Measurements from ENCODE around the gene C1QL2. TPM values are rescaled to one million over a fixed set of nuclear protein-coding genes. Genes with fewer than 3 reads are reported as not detected.

C1QL2 gene
- total RNA-seq, 1 donor from 2014 or later = not detected

DNA sequence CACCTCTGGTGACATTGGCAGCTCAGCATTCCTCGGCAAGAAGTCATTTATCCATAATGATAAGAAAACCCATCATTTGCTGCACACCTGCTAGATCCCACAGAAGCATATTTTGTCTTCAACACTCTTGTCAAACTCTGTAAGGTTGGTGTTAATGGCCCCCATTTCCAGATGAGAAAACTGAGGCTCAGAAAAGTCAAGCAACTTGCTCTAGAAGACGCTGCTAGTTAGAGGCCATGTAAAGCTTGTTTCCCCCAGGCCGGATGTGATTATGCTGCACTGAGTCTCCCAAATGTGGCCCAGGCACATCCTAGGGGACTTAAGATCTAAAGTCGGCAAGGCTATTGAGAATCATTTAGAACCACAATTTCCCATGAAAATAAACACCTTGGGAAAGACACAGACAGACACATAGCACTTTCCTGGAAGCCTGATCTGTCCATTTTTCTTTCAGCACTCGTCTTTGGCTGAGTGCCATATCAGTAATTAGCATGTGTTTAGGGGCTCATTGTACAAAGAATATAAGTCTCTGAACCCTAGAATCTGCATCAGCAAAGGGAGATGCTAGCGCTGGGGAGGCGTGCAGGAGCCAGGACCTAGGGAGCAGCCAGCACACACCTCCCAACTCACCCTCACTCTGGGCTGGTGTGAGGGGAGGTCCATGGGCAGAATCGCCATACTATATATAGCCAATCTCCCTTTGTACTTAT lies 39.3 kb downstream of the C1QL2 start:
- TF ChIP-seq, protein P1, sequence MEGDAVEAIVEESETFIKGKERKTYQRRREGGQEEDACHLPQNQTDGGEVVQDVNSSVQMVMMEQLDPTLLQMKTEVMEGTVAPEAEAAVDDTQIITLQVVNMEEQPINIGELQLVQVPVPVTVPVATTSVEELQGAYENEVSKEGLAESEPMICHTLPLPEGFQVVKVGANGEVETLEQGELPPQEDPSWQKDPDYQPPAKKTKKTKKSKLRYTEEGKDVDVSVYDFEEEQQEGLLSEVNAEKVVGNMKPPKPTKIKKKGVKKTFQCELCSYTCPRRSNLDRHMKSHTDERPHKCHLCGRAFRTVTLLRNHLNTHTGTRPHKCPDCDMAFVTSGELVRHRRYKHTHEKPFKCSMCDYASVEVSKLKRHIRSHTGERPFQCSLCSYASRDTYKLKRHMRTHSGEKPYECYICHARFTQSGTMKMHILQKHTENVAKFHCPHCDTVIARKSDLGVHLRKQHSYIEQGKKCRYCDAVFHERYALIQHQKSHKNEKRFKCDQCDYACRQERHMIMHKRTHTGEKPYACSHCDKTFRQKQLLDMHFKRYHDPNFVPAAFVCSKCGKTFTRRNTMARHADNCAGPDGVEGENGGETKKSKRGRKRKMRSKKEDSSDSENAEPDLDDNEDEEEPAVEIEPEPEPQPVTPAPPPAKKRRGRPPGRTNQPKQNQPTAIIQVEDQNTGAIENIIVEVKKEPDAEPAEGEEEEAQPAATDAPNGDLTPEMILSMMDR (IDR thresholded peaks at IDR 0.05) = no peak

DNA sequence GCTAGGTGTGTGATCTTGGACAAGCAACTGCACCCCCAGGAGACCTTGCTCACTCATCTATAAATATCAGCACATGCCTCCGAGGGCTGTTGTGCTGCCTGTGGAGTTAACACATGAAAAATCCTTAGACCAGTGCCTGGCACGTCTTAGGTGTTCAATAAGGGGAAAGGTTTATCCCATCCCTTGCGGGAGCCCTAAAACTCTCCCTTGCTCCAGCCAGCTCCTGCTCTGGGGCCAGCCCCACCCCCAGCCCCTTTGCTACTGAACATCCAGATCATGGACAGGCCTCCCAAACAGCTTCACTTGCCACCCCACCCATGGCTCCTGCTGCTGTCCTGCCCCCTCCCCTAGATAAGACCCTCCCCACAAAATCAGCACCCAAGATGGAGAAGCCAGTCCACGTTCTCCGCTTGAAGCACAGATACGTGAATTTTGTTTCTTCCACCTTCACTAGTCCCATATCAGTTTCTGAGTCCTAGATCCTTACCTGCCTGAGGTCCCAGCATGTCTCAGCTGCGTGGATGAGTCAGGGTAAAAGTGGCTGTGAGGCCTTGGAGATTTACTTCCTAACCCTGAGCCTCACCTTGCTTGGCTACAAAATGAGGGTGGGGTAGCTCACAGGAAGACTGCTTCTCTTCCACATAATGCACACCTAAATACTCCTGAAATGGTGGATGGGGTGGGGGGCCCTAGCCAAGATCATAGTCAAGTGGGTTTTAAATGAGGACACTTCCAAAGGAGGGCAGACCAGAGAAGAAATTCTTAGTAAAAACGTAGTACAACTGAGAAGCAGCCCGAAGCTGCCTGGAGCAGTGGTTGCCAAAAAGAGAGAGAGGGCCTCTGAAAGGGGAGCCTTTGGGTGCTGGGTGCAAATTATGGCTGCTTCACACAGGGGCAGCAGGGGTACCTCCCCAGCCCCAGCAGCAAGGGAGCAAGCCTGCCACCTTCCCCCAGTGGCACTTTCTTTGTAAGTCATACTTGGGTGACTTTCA lies 40.4 kb downstream of the C1QL2 start:
- H3K9me3 Mint-ChIP-seq (ENCODE audit: unreplicated experiment) = no peaks in the 10 kb centered on the region
- H3K27me3 Mint-ChIP-seq (ENCODE audit: unreplicated experiment) = peaks cover 12% of the 10 kb centered on the region
- DNase-seq (ENCODE audit: extremely low spot score, unreplicated experiment) = peak; percentile 59
- no peaks in the 10 kb centered on the region for H3K4me1 Mint-ChIP-seq (ENCODE audit: unreplicated experiment)
- TF ChIP-seq, protein P1 (IDR thresholded peaks at IDR 0.05) = no peak
- no peaks in the 10 kb centered on the region for H3K36me3 Mint-ChIP-seq (ENCODE audit: unreplicated experiment)
- H3K27ac Mint-ChIP-seq (ENCODE audit: unreplicated experiment) = no peak overlapping the region
- no peak overlapping the region for H3K4me3 Mint-ChIP-seq (ENCODE audit: unreplicated experiment)

More for the DNA sequence above, 39.3 kb downstream of the C1QL2 start:
- Mint-ChIP-seq H3K27me3 (ENCODE audit: unreplicated experiment) (peaks cover 15% of the 10 kb centered on the region), H3K9me3 (ENCODE audit: unreplicated experiment) (no peaks in the 10 kb centered on the region), H3K27ac (ENCODE audit: unreplicated experiment) (no peak overlapping the region), H3K36me3 (ENCODE audit: unreplicated experiment) (no peaks in the 10 kb centered on the region), H3K4me1 (ENCODE audit: unreplicated experiment) (no peaks in the 10 kb centered on the region), H3K4me3 (ENCODE audit: unreplicated experiment) (no peak overlapping the region)
- peak; percentile 30 for DNase-seq (ENCODE audit: extremely low spot score, unreplicated experiment)

DNA sequence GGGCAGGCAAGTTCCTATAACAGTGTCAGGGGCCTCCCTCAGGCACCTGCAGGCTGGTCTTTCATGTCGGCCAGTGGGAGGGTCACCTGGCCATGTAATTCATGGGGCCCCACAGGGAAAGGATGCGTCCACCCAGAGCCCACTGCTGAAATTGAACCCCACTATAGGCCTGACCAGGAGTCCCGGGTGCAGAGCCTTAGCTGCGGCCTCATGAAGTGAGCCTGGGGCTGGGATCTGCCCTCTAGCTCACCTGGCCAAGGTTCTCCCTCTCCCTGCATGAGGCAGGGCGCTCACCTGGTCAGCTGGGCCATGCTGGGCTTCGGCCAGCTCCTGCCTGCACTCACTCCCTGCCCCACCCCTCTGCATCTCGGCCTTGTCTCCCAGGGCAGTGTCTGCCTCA lies 41.1 kb downstream of the C1QL2 start:
- Mint-ChIP-seq H3K9me3 (ENCODE audit: unreplicated experiment) (no peaks in the 10 kb centered on the region), H3K36me3 (ENCODE audit: unreplicated experiment) (no peaks in the 10 kb centered on the region), H3K4me3 (ENCODE audit: unreplicated experiment) (no peak overlapping the region), H3K27ac (ENCODE audit: unreplicated experiment) (no peak overlapping the region), H3K27me3 (ENCODE audit: unreplicated experiment) (peaks cover 12% of the 10 kb centered on the region), H3K4me1 (ENCODE audit: unreplicated experiment) (no peaks in the 10 kb centered on the region)
- peak; percentile 60 for DNase-seq (ENCODE audit: extremely low spot score, unreplicated experiment)
- TF ChIP-seq, protein P1 (IDR thresholded peaks at IDR 0.05) = no peak

DNA sequence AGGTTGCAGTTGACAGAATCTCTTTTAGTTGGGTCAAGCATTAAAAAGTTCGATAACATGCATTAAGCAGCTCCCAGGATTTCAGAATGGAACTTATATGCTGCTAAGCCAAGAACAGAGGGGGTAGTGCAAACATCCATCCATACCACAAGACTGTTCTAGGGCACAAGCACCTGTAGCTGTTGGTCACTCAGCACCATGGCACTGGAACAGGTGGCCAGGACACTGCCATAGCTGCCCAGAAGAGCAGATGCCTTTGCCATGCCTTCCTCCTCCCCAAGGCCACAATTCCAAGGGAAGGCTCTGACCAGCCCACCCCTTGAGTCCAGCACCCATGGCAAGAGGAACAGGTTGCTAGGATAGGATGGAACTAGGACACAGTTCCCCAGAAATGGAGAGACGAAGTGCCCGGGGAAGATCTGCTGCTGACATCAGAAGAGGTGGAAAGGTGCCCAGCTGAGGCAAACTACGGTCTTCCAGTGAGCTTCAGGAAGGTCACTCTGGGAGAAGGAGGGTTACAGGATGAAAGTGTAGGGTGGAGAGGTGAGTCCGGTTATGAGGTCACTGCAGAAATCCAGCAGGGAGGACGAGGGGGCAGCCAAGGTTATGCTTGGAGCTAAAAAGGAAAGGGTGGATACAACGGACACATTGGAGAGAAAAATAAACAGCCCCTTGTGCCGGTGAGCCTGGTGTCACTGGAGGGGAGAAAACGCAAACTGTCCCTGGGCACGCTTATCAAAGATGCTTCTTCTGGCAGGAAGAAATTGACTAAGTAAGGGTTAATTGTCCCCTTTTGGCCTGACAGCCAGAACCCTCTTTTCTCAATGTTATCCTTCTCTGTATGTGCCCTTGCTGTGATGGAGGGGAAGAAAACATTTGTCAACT lies 41.9 kb downstream of the C1QL2 start:
- DNase-seq (ENCODE audit: extremely low spot score, unreplicated experiment) = peak; percentile 57
- TF ChIP-seq, protein P1 (IDR thresholded peaks at IDR 0.05) = no peak
- Mint-ChIP-seq H3K27ac (ENCODE audit: unreplicated experiment) (no peak overlapping the region), H3K4me3 (ENCODE audit: unreplicated experiment) (no peak overlapping the region), H3K9me3 (ENCODE audit: unreplicated experiment) (no peaks in the 10 kb centered on the region), H3K27me3 (ENCODE audit: unreplicated experiment) (peaks cover 12% of the 10 kb centered on the region), H3K36me3 (ENCODE audit: unreplicated experiment) (no peaks in the 10 kb centered on the region), H3K4me1 (ENCODE audit: unreplicated experiment) (no peaks in the 10 kb centered on the region)

Data from osteocyte (in vitro differentiated cells).